Stimulated activated CD8-positive, alpha-beta memory T cell treated with anti-CD3 and anti-CD28 coated beads, Interleukin-2, amount 100 ng/mL, for 1 hour (primary cell): ENCODE results near the gene FOXO6.

Source experiments
- DNase-seq, 2 donors: peaks; one replicate each; pipeline ENCODE4 v3.0.0-alpha.2; 2020; ENCODE audit warnings: low read depth in 2 of 2

The FOXO6 gene

GRCh38 chr1:41425369-41425768, 64.1 kb downstream of the FOXO6 start:
- DNase-seq = no peak

GRCh38 chr1:41426201-41426890, 65.1 kb downstream of the FOXO6 start:
- no peak for DNase-seq

GRCh38 chr1:41427122-41427913, 66.1 kb downstream of the FOXO6 start:
- DNase-seq = no peak

- no peak for DNase-seq
These were observed 66.9 kb downstream of the FOXO6 start for GRCh38 chr1:41427916-41428737.

- DNase-seq = no peak
These were observed 67.8 kb downstream of the FOXO6 start for GRCh38 chr1:41428738-41429640.

GRCh38 chr1:41429641-41430035, 68.4 kb downstream of the FOXO6 start:
- DNase-seq = no peak

GRCh38 chr1:41430069-41430468, 68.8 kb downstream of the FOXO6 start:
- DNase-seq = no peak

- no peak for DNase-seq
These were observed 69.3 kb downstream of the FOXO6 start for GRCh38 chr1:41430582-41430981.

- DNase-seq = no peak
These were observed 70.5 kb downstream of the FOXO6 start for GRCh38 chr1:41431490-41432350.
